SH-SY5Y (cell line): ENCODE results near the gene LTBP2.

Source experiments
- GATA2 ChIP-seq: IDR thresholded peaks from 2 replicates; pipeline ENCODE4 v1.6.1; 2011; ENCODE audit warnings: mild to moderate bottlenecking, low read depth, low read length
- GATA3 ChIP-seq: IDR thresholded peaks from 2 replicates; pipeline ENCODE4 v1.6.1; 2011; ENCODE audit warnings: low read depth, mild to moderate bottlenecking, low read length, moderate library complexity

GRCh38 chr14:74587363-74587707, 24.7 kb downstream of the LTBP2 start:
- TF ChIP-seq GATA2 (no peak), GATA3 (no peak)
